ENCODE results near the gene UBXN10.

DNA sequence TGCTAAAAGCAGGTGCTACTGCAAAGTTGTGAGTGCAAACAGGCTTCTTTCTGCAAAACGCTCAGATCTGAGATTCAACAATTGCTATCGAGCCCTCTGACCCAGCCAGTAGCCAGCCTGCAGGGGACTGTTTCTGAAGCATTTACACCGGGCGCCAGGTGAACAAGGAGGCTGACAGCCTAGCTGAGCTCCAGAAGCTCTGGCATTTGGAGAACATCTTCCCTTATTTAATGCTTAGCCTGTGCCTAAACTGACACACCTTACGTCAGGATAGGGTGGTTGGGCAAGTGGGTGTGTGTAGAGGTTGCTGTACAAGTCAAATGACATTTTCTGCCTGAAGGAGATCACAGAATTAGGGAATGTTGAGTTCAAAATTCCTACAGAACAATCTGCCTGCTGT, 16.3 kb downstream of the UBXN10 start:
- TF ChIP-seq POLR2A (IDR thresholded peaks at IDR 0.05; ENCODE audit: low read depth, low read length): no peak
- TF ChIP-seq POLR2AphosphoS5 (IDR thresholded peaks at IDR 0.05; ENCODE audit: low read depth, low read length): no peak

Measured in GM12892 (cell line).